HG02870 (cell line): ENCODE results near the gene KLRF2.

Experiments
- ATAC-seq: cut with Tn5 transposase; IDR thresholded peaks from one replicate; pipeline ENCODE4 v1.9.1; 2021; ENCODE audit warnings: mild to moderate bottlenecking, moderate library complexity; ENCODE audit not compliant: unreplicated experiment

The KLRF2 gene

DNA sequence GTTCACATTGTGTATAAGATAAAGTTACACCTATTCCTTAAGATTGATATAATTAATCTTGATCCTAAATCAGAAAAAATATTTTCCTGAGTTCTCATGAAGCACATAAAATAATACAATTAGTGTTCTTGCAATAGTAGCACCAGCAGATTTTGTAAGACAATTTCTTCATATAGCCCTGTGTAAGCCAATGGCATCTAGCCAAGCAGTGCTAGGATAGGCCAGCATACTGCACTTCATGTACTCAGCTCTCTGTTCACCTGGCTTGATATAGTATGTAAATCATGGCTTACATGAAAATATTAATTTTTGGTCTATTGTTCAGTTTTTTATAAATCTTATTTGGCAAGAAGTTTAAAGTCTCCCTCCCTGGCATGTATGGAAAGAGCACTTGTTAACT, 1.9 kb downstream of the KLRF2 start:
- no peak for ATAC-seq

DNA sequence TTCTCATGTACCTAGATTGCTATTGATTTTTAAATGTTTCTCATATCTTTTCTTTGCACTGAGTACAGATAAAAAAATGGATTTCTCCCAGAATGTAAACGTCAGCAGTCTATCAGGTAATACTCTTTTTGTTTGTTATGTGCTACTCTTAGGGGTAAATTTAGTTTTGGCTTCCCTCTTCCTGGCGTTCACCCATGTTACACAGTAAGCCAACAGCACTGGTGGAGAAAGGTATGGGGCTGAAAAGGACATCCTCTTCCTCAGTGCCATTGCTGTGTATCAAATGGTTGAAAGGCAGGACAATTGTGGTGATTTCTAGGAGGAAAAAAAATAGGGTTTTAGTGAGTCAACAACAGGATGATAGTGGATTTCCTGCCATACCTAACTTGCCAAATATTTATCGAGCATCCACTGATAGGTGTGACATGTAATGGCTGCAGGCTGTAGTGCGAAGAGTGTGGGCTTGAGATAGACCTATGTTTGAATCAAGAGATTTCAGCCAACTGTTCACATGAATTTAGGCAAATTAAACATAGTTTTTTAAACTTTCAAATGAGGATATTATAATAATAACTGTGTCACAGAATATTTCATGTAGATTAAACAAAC, 7.5 kb downstream of the KLRF2 start:
- no peak for ATAC-seq

- ATAC-seq, result no peak
These were observed 14.1 kb downstream of the KLRF2 start for GRCh38 chr12:9895215-9895971.

- no peak for ATAC-seq
These were observed 16.2 kb downstream of the KLRF2 start for GRCh38 chr12:9897535-9897934.

GRCh38 chr12:9899209-9899608, 17.9 kb downstream of the KLRF2 start:
- ATAC-seq, result no peak

DNA sequence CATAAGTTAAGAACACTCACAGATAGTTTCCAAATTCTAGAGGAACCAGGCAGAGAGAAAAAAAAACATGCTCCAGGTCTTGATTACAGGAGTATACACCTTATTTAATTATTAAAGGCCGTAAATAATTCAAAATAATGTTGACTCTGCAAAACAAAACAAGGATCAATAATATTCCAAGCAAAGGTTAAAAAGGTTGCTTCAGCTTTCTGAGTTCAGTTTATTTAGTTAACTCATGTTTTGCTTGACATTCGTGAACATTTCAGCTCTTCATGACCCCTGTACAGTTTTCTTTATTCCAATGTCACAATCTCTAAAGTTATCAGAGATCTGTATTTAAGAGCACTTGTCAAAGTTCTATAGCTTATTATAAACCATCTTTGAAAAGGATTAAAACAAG, 19.6 kb downstream of the KLRF2 start:
- no peak for ATAC-seq

- ATAC-seq, result no peak
These were observed 21.4 kb downstream of the KLRF2 start for GRCh38 chr12:9902539-9903228.

- no peak for ATAC-seq
These were observed 25.6 kb downstream of the KLRF2 start for GRCh38 chr12:9906873-9907272.

- ATAC-seq, result no peak
These were observed 26.5 kb downstream of the KLRF2 start for GRCh38 chr12:9907769-9908168.

DNA sequence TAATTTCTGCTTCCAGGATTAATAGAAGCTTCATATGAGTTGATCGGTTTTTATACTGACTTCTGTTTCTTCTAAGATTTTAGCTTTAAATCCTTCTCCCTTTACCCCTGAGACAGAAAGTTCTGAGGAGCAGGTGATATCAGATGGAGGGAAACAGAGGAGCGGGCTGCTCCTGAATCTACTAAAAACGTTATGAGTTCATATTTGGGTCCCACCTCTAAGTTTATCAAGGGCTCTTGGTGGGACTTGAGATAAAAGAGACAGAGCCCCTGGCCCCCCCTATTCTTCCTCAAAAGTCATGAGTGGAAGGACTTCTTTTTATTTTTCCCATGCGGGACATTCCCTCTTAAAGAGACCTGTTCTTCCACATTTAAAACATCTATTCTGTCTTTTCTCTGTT, 27.1 kb downstream of the KLRF2 start:
- ATAC-seq, result no peak

DNA sequence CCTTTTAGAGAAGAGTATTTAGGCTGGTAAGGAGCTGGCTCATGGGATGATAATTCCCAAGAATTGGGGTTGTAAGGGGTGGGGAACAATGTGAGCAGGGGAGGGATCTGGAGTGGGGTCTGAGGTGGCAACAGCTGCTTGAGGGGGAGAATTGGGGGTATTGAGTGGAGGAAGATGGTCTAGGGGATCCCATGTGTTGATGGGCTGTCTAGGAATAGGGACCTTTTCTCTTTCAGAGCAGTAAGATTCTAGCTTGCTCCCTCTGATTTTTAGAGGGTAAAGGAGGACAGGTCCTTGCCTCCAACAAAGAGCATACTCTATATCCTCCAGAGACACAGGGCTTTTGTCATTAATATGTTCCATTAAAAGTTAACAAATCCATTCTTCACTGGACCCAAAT, 28.4 kb downstream of the KLRF2 start:
- ATAC-seq, result no peak

- no peak for ATAC-seq
These were observed 29.6 kb downstream of the KLRF2 start for GRCh38 chr12:9910716-9911421.

DNA sequence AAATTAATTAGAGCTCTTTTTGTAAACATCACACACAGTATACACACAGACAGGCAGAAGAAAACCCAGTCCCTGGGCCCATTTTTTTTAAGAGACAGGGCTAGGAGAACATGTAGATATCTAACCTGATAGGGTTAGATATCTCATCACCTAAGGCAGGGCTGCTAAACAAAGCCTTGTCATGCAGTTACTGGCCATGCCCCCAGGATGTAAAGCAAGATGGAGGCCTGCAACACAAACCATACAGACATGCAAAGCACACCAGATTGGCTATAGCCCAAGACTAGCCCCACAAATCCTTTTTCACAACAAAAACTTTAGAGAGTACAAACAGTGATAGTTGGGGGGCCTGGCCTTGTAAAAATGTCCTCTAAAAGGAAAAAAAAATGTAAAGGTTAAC, 30.4 kb downstream of the KLRF2 start:
- no peak for ATAC-seq

DNA sequence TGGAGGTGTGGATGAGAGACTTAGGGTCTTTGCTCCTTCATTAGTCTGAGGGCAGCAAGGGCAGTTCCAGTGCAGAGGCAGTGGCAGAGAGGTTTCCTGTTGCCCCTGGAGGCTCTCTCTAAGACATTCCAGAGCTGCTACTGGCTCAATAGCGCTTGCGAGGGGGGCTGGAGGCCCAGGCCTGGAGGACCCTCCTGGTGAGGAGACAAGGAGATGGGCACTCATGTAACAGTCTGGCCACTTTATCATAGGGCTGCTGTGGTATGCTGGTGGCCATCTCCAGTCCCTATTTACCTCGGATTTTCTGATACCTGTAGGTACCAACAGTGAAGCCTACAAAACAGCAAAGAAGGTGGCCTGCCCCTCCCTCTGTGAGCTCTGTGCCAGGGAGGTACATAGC, 38.2 kb downstream of the KLRF2 start:
- ATAC-seq, result no peak

- no peak for ATAC-seq
These were observed 39.2 kb downstream of the KLRF2 start for GRCh38 chr12:9920451-9920850.

- no peak for ATAC-seq
These were observed 41.1 kb downstream of the KLRF2 start for GRCh38 chr12:9922429-9922828.

GRCh38 chr12:9925705-9926393, 44.6 kb downstream of the KLRF2 start:
- ATAC-seq, result no peak

GRCh38 chr12:9926876-9927275, 45.6 kb downstream of the KLRF2 start:
- ATAC-seq, result no peak

GRCh38 chr12:9928607-9929006, 47.3 kb downstream of the KLRF2 start:
- no peak for ATAC-seq

- no peak for ATAC-seq
These were observed 50.0 kb downstream of the KLRF2 start for GRCh38 chr12:9931245-9931644.

DNA sequence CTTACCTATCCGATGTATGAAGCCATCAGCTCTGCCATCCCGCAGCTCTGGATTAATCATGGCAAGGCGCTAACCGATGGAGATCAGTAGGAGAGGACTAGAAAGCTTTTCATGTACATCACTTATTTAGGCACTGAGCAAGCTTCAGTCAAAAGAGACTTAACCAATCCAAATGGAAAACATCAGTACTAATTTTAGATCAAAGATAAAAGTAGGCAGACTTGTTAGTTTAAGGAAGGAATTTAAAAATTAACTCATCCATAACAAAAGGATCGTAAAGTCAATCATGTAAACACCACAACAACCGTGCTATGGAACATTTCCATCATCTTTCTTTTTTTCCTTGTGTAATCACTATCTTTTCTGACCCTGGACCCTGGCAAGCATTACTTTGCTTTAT, 51.0 kb downstream of the KLRF2 start, which contains the start of gene CLEC2A:
Gene CLEC2A (minus strand): TSS at position 101 of the 400 bp plus-strand sequence. CDS start 41 bp downstream, at position 60.
- ATAC-seq, result no peak
